ENCODE data around the gene OR4L1. TPM values are rescaled to one million over a fixed set of nuclear protein-coding genes. Genes with fewer than 3 reads are reported as not detected.

Gene OR4L1, protein sequence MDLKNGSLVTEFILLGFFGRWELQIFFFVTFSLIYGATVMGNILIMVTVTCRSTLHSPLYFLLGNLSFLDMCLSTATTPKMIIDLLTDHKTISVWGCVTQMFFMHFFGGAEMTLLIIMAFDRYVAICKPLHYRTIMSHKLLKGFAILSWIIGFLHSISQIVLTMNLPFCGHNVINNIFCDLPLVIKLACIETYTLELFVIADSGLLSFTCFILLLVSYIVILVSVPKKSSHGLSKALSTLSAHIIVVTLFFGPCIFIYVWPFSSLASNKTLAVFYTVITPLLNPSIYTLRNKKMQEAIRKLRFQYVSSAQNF
- polyA plus RNA-seq (2011; rRNA removed), result not detected in 2 replicates
- polyA minus RNA-seq (2011; rRNA and poly(A)+ RNA removed), result not detected in 2 replicates

GRCh38 chr14:20059745-20060144, at the start of gene OR4L1:
Gene OR4L1 (plus strand): TSS chr14:20060045. CDS start chr14:20060045, 0 bp downstream.
- CTCF ChIA-PET, result no interaction called here
- no peak for TF ChIP-seq CTCF (IDR thresholded peaks at IDR 0.05; ENCODE audit: insufficient read depth, low read depth, low read length)
- Histone ChIP-seq H3K27me3 (ENCODE audit: control insufficient read depth, insufficient read depth, low read length) (no peaks in the 10 kb centered on the region), H3K4me3 (ENCODE audit: low read depth, low read length) (no peak within 1 kb of the TSS), H3K36me3 (ENCODE audit: control insufficient read depth, insufficient read depth, low read length) (no peaks in the 10 kb centered on the region)
- POLR2A ChIA-PET, result no interaction called here
- no peak for DNase-seq (ENCODE audit: low read depth)

DNA sequence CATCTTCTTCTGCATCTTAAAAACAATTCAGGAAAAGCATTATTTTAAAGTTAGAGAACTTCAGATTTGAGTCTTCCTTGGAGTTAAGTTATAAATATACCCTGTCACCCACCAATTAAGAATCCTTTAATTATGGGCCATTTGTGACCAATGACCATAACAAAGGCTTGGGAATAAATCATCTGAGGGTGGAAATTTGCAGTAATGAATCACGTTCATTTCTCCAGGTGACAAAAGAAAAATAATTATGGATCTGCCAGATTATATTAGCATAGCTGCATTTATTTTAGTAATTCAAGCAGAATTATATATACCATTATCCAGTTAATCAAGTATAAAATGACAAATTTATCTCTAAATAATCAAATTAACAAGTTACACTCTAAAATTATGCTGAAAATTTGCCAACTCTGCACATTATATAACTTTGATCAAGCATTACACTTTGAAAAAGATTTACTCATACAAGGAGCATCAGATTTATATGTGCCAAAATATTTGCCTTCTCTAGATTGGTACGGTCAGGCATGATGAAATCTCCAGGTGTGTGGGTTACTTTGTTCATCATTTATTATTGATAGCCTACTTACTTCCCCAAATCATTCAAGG, 40.5 kb upstream of the OR4L1 start, which contains the start of gene OR4K14:
Gene OR4K14 (minus strand): TSS at position 51 of the 609 bp plus-strand sequence. CDS start 4,114 bp downstream, outside the sequence.
- POLR2A ChIA-PET, result no interaction called here
- CTCF ChIA-PET, result no interaction called here
- H3K4me3 ChIP-seq (ENCODE audit: low read depth, low read length), result no peak within 1 kb of the TSS
- DNase-seq (ENCODE audit: low read depth), result no peak
- H3K36me3 ChIP-seq (ENCODE audit: control insufficient read depth, insufficient read depth, low read length), result no peaks in the 10 kb centered on the region
- H3K27me3 ChIP-seq (ENCODE audit: control insufficient read depth, insufficient read depth, low read length), result no peaks in the 10 kb centered on the region
- no peak for TF ChIP-seq CTCF (IDR thresholded peaks at IDR 0.05; ENCODE audit: insufficient read depth, low read depth, low read length)

GRCh38 chr14:20031058-20031457, 28.8 kb upstream of the OR4L1 start:
- H3K27me3 ChIP-seq (ENCODE audit: control insufficient read depth, insufficient read depth, low read length), result no peaks in the 10 kb centered on the region
- ChIA-PET CTCF (no interaction called here), POLR2A (no interaction called here)
- no peak for TF ChIP-seq CTCF (IDR thresholded peaks at IDR 0.05; ENCODE audit: insufficient read depth, low read depth, low read length)
- no peak overlapping the region for H3K4me3 ChIP-seq (ENCODE audit: low read depth, low read length)
- H3K36me3 ChIP-seq (ENCODE audit: control insufficient read depth, insufficient read depth, low read length), result no peaks in the 10 kb centered on the region
- no peak for DNase-seq (ENCODE audit: low read depth)

DNA sequence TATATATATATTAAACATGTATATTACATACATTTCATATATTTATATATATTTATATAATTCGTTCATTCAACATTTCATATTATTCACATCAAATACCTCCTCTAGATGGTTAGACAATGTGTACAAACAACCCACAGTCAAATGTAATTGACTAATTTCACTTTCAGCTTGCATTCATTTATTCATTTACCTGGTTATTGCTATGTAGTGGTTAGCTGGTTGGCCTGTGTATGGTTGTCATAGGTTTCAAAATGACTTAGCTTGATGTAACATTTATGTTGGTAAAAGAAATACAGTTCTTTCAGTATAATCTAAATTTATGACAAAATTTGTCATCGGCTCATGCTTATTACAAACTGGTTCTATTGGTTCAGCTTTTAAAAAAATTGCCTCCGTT, 24.4 kb upstream of the OR4L1 start:
- ChIA-PET CTCF (no interaction called here), POLR2A (no interaction called here)
- Histone ChIP-seq H3K4me3 (ENCODE audit: low read depth, low read length) (no peak overlapping the region), H3K36me3 (ENCODE audit: control insufficient read depth, insufficient read depth, low read length) (no peaks in the 10 kb centered on the region), H3K27me3 (ENCODE audit: control insufficient read depth, insufficient read depth, low read length) (no peaks in the 10 kb centered on the region)
- no peak for TF ChIP-seq CTCF (IDR thresholded peaks at IDR 0.05; ENCODE audit: insufficient read depth, low read depth, low read length)
- no peak for DNase-seq (ENCODE audit: low read depth)

GRCh38 chr14:20035938-20036337, 23.9 kb upstream of the OR4L1 start, which contains the start of gene OR4K13:
Gene OR4K13 (minus strand): TSS chr14:20036038. CDS start chr14:20034758, 1,280 bp downstream.
- ChIA-PET CTCF (no interaction called here), POLR2A (no interaction called here)
- no peak within 1 kb of the TSS for H3K4me3 ChIP-seq (ENCODE audit: low read depth, low read length)
- no peak for DNase-seq (ENCODE audit: low read depth)
- no peaks in the 10 kb centered on the region for H3K36me3 ChIP-seq (ENCODE audit: control insufficient read depth, insufficient read depth, low read length)
- no peaks in the 10 kb centered on the region for H3K27me3 ChIP-seq (ENCODE audit: control insufficient read depth, insufficient read depth, low read length)
- TF ChIP-seq CTCF (IDR thresholded peaks at IDR 0.05; ENCODE audit: insufficient read depth, low read depth, low read length), result no peak
